ENCODE measurements around the gene DYNC1H1. TPM values are rescaled to one million over a fixed set of nuclear protein-coding genes. Genes with fewer than 3 reads are reported as not detected.

The DYNC1H1 gene
- total RNA-seq, 1 donor from 2014 or later, result 565 TPM

Small RNA genes lying within 50 kb of the gene (small RNA-seq; reads per million reads assigned to genes)
- gene AL118558.2, result not detected
- gene RN7SL472P, result not detected

Other genes with a start within 250 kb of the DYNC1H1 start
- gene PPP2R5C, start 202.9 kb upstream of the DYNC1H1 start, total RNA-seq, result 174 TPM
- gene HSP90AA1, start 122.5 kb downstream of the DYNC1H1 start, total RNA-seq, result 289 TPM
- gene WDR20, start 175.3 kb downstream of the DYNC1H1 start, total RNA-seq, result 39.5 TPM

All from frontal cortex (tissue), 1 donor.